ENCODE results near the gene CAV2. TPM values are rescaled to one million over a fixed set of nuclear protein-coding genes. Genes with fewer than 3 reads are reported as not detected.
A peak's percentile ranks its signal among the peaks of the same experiment; 100 is the strongest.

The CAV2 gene
- total RNA-seq, 1 donor from 2014 or later = 94.1 TPM

GRCh38 chr7:116526897-116527296 lies 27.4 kb downstream of the CAV2 start:
- no peak for DNase-seq (ENCODE audit: low read depth)
- no peak for TF ChIP-seq CTCF (conservative IDR thresholded peaks at IDR 0.05; ENCODE audit: low read depth, low read length)
- H3K4me3 ChIP-seq (ENCODE audit: low read depth, low read length) = peak overlapping the region; percentile 88

DNA sequence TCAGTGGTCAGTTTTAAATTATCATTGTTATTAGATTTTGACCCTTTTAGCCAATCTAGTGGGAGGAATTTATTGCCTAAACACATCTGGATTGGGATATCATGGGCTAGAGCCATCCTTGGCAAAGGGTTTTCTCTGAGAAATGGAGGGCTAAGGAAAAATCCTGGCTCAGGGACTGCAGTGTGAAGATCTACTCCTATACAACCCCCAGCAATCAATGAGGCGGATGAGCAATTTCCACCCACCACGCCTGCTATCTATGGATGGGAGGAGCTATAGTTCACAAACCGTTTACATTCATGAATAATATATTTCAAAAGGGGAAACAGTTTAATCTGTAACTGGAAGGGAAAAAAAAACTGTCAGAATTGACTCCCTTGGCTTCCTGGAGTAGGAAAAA lies 28.0 kb downstream of the CAV2 start:
- no peak for DNase-seq (ENCODE audit: low read depth)
- no peak for TF ChIP-seq CTCF (conservative IDR thresholded peaks at IDR 0.05; ENCODE audit: low read depth, low read length)
- peak overlapping the region; percentile 88 for H3K4me3 ChIP-seq (ENCODE audit: low read depth, low read length)

DNA sequence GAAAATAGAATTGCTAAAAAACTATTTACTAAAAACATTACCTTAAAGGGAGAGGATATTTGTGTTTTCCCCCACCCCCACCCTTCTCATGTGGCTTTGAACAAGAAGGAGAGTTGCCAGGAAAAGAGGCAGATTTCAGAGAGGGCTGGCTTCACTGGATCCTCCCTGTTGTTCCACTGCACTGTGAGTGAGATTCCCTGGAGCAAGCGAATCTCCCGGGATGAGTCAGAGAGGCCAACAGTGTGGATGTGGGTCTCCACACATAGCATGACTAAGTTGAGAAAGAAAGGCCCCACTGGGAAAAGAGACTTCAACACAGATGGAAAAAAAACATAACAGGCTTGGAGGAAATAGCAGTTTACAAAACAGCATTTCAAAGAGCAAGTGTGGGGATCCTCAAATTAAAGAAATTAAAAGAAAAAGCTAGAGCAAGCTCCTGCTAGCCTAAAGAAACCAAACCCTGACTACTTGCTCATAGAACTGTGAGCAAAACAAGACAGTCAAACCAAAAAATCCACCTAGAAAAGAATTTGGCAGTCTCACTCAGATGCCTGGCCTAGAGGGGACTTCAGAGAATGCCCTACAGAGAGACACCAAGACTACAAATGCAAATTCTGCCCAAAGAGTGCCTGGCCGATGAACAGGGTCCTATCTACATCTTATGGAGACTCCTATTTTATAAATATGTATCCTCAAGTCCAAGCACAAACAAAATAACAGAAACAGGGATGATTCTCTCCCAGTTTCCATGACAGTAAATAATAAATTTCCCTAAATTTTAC lies 28.7 kb downstream of the CAV2 start:
- peak overlapping the region; percentile 88 for H3K4me3 ChIP-seq (ENCODE audit: low read depth, low read length)
- peak; percentile 85 for DNase-seq (ENCODE audit: low read depth)
- TF ChIP-seq CTCF (conservative IDR thresholded peaks at IDR 0.05; ENCODE audit: low read depth, low read length) = no peak

- DNase-seq (ENCODE audit: low read depth) = no peak
- no peak overlapping the region for H3K4me3 ChIP-seq (ENCODE audit: low read depth, low read length)
- TF ChIP-seq CTCF (conservative IDR thresholded peaks at IDR 0.05; ENCODE audit: low read depth, low read length) = no peak
Measured at GRCh38 chr7:116529250-116529649, 29.7 kb downstream of the CAV2 start.

DNA sequence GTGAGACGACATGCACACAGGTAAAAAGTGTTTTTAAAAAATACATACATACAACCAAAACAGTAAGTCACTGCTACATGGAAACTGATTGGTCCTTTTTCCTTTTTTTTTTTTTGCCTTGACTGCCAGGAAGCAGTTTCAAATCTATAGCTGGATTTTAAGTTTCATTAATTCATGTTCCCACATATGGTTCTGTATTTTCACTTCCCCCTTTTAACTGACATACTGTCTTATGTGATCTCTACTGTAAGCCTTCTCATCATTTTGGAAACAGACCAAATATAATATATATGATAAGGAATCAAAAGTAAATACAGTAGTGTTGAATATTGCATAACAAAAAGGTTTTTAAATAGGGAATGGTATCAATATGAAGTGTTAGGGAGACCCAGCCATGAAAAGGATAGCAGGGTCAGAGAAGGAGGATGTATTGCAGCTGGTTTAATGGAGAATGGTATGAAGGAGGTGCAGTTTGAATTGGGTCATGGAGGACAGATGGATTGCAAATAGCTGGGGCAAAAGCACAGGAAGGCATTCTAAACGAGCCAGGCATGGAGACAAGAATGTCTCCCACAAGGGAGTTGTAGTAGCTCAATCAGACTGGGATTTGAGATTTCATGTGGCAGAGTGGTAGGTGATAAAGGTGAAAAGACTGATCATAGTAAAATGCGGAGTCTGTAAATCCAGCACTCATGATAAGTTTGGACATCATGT lies 30.7 kb downstream of the CAV2 start:
- no peak for DNase-seq (ENCODE audit: low read depth)
- no peak for TF ChIP-seq CTCF (conservative IDR thresholded peaks at IDR 0.05; ENCODE audit: low read depth, low read length)
- no peak overlapping the region for H3K4me3 ChIP-seq (ENCODE audit: low read depth, low read length)

GRCh38 chr7:116532102-116532688 lies 32.7 kb downstream of the CAV2 start:
- H3K4me3 ChIP-seq (ENCODE audit: low read depth, low read length) = no peak overlapping the region
- no peak for TF ChIP-seq CTCF (conservative IDR thresholded peaks at IDR 0.05; ENCODE audit: low read depth, low read length)
- DNase-seq (ENCODE audit: low read depth) = no peak

All from epithelial cell of proximal tubule (primary cell).